ENCODE results near the gene DONSON. TPM values are rescaled to one million over a fixed set of nuclear protein-coding genes. Genes with fewer than 3 reads are reported as not detected.
"Not testable (repeated sequence)": the region's sequence is repeated elsewhere in the genome, so short reads cannot be mapped to it uniquely, and the experiment has no call there.

DONSON gene
- 10 to 100 TPM in 1 of 4 donors, 1 to 10 TPM in 3; 4.2 to 13.3 (median 6.7) TPM for total RNA-seq

- Histone ChIP-seq H3K4me1 (peaks cover 5 to 9% of the 10 kb centered on the region in 2 donors), H3K4me3 (replicated peaks in 1 of 3) (peak within 1 kb of the TSS; percentile 19 to 93 (median 72)), H3K9me3 (no peaks in the 10 kb centered on the region), H3K27me3 (no peaks in the 10 kb centered on the region), H3K27ac (peak within 1 kb of the TSS; percentile 39 to 83 (median 80)), H3K36me3 (no peaks in the 10 kb centered on the region)
- intact Hi-C loops (cut with DNase I) = no loop called here
- peak; percentile 85 for DNase-seq
- TF ChIP-seq CTCF (IDR thresholded peaks at IDR 0.05) (peak in 2 of 6 experiments; percentile 18 to 23), POLR2A (IDR thresholded peaks at IDR 0.05) (peak in 1 of 2 donors; percentile 74)
- WGBS, 2 donors = 0 to 2% methylated on average over 12 to 20 of the region's 78 CpGs
Measured at GRCh38 chr21:33588485-33589335, at the start of gene DONSON. TSS of gene DONSON (minus strand) at chr21:33588684. CDS start at chr21:33588641, 43 bp downstream.

- Histone ChIP-seq H3K4me1 (no peaks in the 10 kb centered on the region), H3K27me3 (no peaks in the 10 kb centered on the region), H3K9me3 (no peaks in the 10 kb centered on the region), H3K4me3 (replicated peaks in 1 of 3) (no peak overlapping the region), H3K36me3 (peaks cover 0 to 7% of the 10 kb centered on the region in 2 donors), H3K27ac (no peak overlapping the region)
- TF ChIP-seq POLR2A (IDR thresholded peaks at IDR 0.05) (no peak), CTCF (IDR thresholded peaks at IDR 0.05) (no peak)
- no peak for DNase-seq
- intact Hi-C loops (cut with DNase I) = no loop called here
- WGBS, 2 donors = 97 to 99% methylated on average over 2 of the region's 2 CpGs
Measured at GRCh38 chr21:33634254-33634653, 45.8 kb upstream of the DONSON start.

- intact Hi-C loops (cut with DNase I); H3K27ac ChIP-seq; H3K4me3 ChIP-seq (replicated peaks in 1 of 3); H3K4me1 ChIP-seq; H3K9me3 ChIP-seq; DNase-seq; H3K27me3 ChIP-seq: not testable (repeated sequence)
- 90 to 93% methylated on average over 7 of the region's 7 CpGs for WGBS, 2 donors
- H3K36me3 ChIP-seq = peaks cover 7 to 16% of the 10 kb centered on the region in 2 donors
Measured at GRCh38 chr21:33626151-33626550, 37.7 kb upstream of the DONSON start.

GRCh38 chr21:33622253-33622652 lies 33.8 kb upstream of the DONSON start:
- DNase-seq = no peak
- Histone ChIP-seq H3K36me3 (peaks cover 4 to 18% of the 10 kb centered on the region in 2 donors), H3K27me3 (no peaks in the 10 kb centered on the region), H3K9me3 (no peaks in the 10 kb centered on the region), H3K4me3 (replicated peaks in 1 of 3) (no peak overlapping the region), H3K4me1 (no peaks in the 10 kb centered on the region), H3K27ac (no peak overlapping the region)
- intact Hi-C loops (cut with DNase I) = no loop called here
- no peak for TF ChIP-seq CTCF (IDR thresholded peaks at IDR 0.05)
- TF ChIP-seq POLR2A (IDR thresholded peaks at IDR 0.05) = no peak

- WGBS, 2 donors = 94 to 96% methylated on average over 4 of the region's 4 CpGs
- Histone ChIP-seq H3K36me3 (peaks cover 10 to 20% of the 10 kb centered on the region in 2 donors), H3K9me3 (no peaks in the 10 kb centered on the region), H3K4me3 (replicated peaks in 1 of 3) (no peak overlapping the region), H3K4me1 (no peaks in the 10 kb centered on the region), H3K27me3 (no peaks in the 10 kb centered on the region), H3K27ac (no peak overlapping the region)
- DNase-seq = no peak
- TF ChIP-seq POLR2A (IDR thresholded peaks at IDR 0.05) = no peak
- TF ChIP-seq CTCF (IDR thresholded peaks at IDR 0.05) = no peak
- intact Hi-C loops (cut with DNase I) = no loop called here
Measured at GRCh38 chr21:33619726-33620125, 31.2 kb upstream of the DONSON start.

Data from thyroid gland (tissue), 4 donors.